ENCODE results near the gene SLC23A3.

DNA sequence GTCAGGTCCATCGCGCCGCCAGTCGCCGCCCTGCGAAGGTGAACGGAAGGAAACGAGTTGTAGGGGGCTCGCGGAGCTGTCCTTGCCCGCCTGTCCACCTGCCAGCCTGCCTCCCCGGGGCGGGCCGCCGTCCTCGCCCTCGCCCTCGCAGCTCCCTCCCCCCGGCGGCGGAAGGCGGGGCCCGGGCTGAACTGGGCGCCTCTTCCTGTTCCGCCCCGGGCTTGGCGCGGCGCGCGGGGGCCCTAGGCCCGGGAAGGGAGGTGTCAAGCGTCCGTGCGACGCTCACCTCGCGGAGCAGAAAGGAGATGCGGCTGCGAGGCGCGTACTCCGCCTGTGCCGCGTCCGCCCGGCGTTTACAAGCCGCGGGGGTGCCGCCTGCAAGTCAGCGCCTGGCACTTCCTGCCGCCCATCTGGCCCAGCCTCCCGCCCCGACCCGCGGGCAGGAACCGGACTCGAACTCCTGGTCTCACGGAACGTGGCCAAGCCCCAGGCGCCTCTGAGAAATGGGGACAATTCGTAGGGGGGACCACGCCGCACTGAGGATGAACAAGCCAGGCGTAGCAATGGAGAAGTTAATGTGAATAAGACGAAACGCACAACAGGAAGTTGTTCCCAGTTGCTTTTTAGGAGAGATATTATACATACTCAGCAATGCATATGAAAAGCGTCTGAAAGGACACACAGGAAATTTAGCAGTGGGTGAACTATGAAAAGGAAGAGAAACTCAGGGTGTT, 7.2 kb upstream of the SLC23A3 start, which contains the start of gene CNPPD1:
- TF ChIP-seq FOXM1 (IDR thresholded peaks at IDR 0.05; ENCODE audit: borderline replicate concordance, low read depth) = no peak
- TF ChIP-seq TCF12 (IDR thresholded peaks at IDR 0.05; ENCODE audit: low read depth) = 0 out of 2 replicates have a peak, but pooled peaks have one; percentile 15
- TF ChIP-seq YY1 (IDR thresholded peaks at IDR 0.05; ENCODE audit: low read depth) = no peak
- no peak for TF ChIP-seq CEBPB (IDR thresholded peaks at IDR 0.05)
- TF ChIP-seq, protein P1, sequence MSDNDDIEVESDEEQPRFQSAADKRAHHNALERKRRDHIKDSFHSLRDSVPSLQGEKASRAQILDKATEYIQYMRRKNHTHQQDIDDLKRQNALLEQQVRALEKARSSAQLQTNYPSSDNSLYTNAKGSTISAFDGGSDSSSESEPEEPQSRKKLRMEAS (IDR thresholded peaks at IDR 0.05) = peak; percentile 88
- no peak for TF ChIP-seq RAD21 (IDR thresholded peaks at IDR 0.05; ENCODE audit: low read depth)
- no peak for TF ChIP-seq EP300 (IDR thresholded peaks at IDR 0.05; ENCODE audit: borderline replicate concordance)
- TF ChIP-seq TEAD4 (IDR thresholded peaks at IDR 0.05) = no peak
- TF ChIP-seq, protein P2, sequence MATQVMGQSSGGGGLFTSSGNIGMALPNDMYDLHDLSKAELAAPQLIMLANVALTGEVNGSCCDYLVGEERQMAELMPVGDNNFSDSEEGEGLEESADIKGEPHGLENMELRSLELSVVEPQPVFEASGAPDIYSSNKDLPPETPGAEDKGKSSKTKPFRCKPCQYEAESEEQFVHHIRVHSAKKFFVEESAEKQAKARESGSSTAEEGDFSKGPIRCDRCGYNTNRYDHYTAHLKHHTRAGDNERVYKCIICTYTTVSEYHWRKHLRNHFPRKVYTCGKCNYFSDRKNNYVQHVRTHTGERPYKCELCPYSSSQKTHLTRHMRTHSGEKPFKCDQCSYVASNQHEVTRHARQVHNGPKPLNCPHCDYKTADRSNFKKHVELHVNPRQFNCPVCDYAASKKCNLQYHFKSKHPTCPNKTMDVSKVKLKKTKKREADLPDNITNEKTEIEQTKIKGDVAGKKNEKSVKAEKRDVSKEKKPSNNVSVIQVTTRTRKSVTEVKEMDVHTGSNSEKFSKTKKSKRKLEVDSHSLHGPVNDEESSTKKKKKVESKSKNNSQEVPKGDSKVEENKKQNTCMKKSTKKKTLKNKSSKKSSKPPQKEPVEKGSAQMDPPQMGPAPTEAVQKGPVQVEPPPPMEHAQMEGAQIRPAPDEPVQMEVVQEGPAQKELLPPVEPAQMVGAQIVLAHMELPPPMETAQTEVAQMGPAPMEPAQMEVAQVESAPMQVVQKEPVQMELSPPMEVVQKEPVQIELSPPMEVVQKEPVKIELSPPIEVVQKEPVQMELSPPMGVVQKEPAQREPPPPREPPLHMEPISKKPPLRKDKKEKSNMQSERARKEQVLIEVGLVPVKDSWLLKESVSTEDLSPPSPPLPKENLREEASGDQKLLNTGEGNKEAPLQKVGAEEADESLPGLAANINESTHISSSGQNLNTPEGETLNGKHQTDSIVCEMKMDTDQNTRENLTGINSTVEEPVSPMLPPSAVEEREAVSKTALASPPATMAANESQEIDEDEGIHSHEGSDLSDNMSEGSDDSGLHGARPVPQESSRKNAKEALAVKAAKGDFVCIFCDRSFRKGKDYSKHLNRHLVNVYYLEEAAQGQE (IDR thresholded peaks at IDR 0.05; ENCODE audit: low read depth) = no peak

All from Ishikawa (cell line).